ENCODE measurements around the gene SH3TC1. TPM values are rescaled to one million over a fixed set of nuclear protein-coding genes. Genes with fewer than 3 reads are reported as not detected.

SH3TC1 gene
- total RNA-seq, 1 donor from 2014 or later, result 32.1 TPM

- FAIRE-seq (no peak), DNase-seq (ENCODE audit: low read depth) (no peak)
- peak overlapping the region; percentile 85 for H3K4me3 ChIP-seq (ENCODE audit: low read depth, low read length)
- no peak for TF ChIP-seq CTCF (IDR thresholded peaks at IDR 0.05; ENCODE audit: insufficient read depth, low read length, severe bottlenecking)
- peaks cover 16% of the 10 kb centered on the region for H3K36me3 ChIP-seq (ENCODE audit: control insufficient read depth, insufficient read depth, low read length)
- no peaks in the 10 kb centered on the region for H3K27me3 ChIP-seq (ENCODE audit: control insufficient read depth, insufficient read depth, low read length)
Observed at GRCh38 chr4:8199594-8200301, 658 bp downstream of the SH3TC1 start.

- TF ChIP-seq CTCF (IDR thresholded peaks at IDR 0.05; ENCODE audit: insufficient read depth, low read length, severe bottlenecking), result no peak
- no peak for FAIRE-seq
- Histone ChIP-seq H3K27me3 (ENCODE audit: control insufficient read depth, insufficient read depth, low read length) (no peaks in the 10 kb centered on the region), H3K36me3 (ENCODE audit: control insufficient read depth, insufficient read depth, low read length) (peaks cover 23% of the 10 kb centered on the region), H3K4me3 (ENCODE audit: low read depth, low read length) (peak overlapping the region; percentile 85)
- DNase-seq (ENCODE audit: low read depth), result peak; percentile 63
Observed at GRCh38 chr4:8200302-8200975, 1.3 kb downstream of the SH3TC1 start.

- Histone ChIP-seq H3K4me3 (ENCODE audit: low read depth, low read length) (peak overlapping the region; percentile 85), H3K27me3 (ENCODE audit: control insufficient read depth, insufficient read depth, low read length) (no peaks in the 10 kb centered on the region), H3K36me3 (ENCODE audit: control insufficient read depth, insufficient read depth, low read length) (peaks cover 26% of the 10 kb centered on the region)
- DNase-seq (ENCODE audit: low read depth), result no peak
- FAIRE-seq, result no peak
- no peak for TF ChIP-seq CTCF (IDR thresholded peaks at IDR 0.05; ENCODE audit: insufficient read depth, low read length, severe bottlenecking)
Observed at GRCh38 chr4:8201321-8201781, 2.3 kb downstream of the SH3TC1 start.

GRCh38 chr4:8202108-8203051 is 3.3 kb downstream of the SH3TC1 start:
- DNase-seq (ENCODE audit: low read depth) (no peak), FAIRE-seq (no peak)
- H3K4me3 ChIP-seq (ENCODE audit: low read depth, low read length), result no peak overlapping the region
- H3K36me3 ChIP-seq (ENCODE audit: control insufficient read depth, insufficient read depth, low read length), result peaks cover 28% of the 10 kb centered on the region
- TF ChIP-seq CTCF (IDR thresholded peaks at IDR 0.05; ENCODE audit: insufficient read depth, low read length, severe bottlenecking), result no peak
- no peaks in the 10 kb centered on the region for H3K27me3 ChIP-seq (ENCODE audit: control insufficient read depth, insufficient read depth, low read length)

- peaks cover 33% of the 10 kb centered on the region for H3K36me3 ChIP-seq (ENCODE audit: control insufficient read depth, insufficient read depth, low read length)
- DNase-seq (ENCODE audit: low read depth) (no peak), FAIRE-seq (no peak)
- H3K4me3 ChIP-seq (ENCODE audit: low read depth, low read length), result no peak overlapping the region
- no peak for TF ChIP-seq CTCF (IDR thresholded peaks at IDR 0.05; ENCODE audit: insufficient read depth, low read length, severe bottlenecking)
- no peaks in the 10 kb centered on the region for H3K27me3 ChIP-seq (ENCODE audit: control insufficient read depth, insufficient read depth, low read length)
Observed at GRCh38 chr4:8203052-8203401, 3.9 kb downstream of the SH3TC1 start.

Measured in bronchial epithelial cell (primary cell).